ENCODE data around the gene EHD3. TPM values are rescaled to one million over a fixed set of nuclear protein-coding genes. Genes with fewer than 3 reads are reported as not detected.

Gene EHD3
- total and polyA plus RNA-seq, 11 donors, result 8.9 to 31.9 (median 24.0) TPM

- Histone ChIP-seq H3K4me3 (no peak overlapping the region), H3K27me3 (no peaks in the 10 kb centered on the region), H3K9me3 (no peaks in the 10 kb centered on the region), H3K36me3 (no peaks in the 10 kb centered on the region), H3K27ac (no peak overlapping the region), H3K4me1 (peaks cover 0 to 14% (median 3%) of the 10 kb centered on the region in 12 donors)
- TF ChIP-seq CTCF (IDR thresholded peaks at IDR 0.05), result no peak
- ATAC-seq (peak in 2 of 4 donors; percentile 15 to 23), DNase-seq (no peak)
- intact Hi-C loops (cut with DNase I), result no loop called here
- WGBS, 4 donors, result 63 to 78% (median 72%) methylated on average over 5 of the region's 5 CpGs
Measured at GRCh38 chr2:31202833-31203232, 31.1 kb upstream of the EHD3 start.

GRCh38 chr2:31203916-31204315, 30.0 kb upstream of the EHD3 start:
- Histone ChIP-seq H3K9me3 (no peaks in the 10 kb centered on the region), H3K27ac (no peak overlapping the region), H3K4me1 (peaks cover 0 to 14% (median 3%) of the 10 kb centered on the region in 12 donors), H3K27me3 (no peaks in the 10 kb centered on the region), H3K36me3 (no peaks in the 10 kb centered on the region), H3K4me3 (no peak overlapping the region)
- intact Hi-C loops (cut with DNase I), result no loop called here
- TF ChIP-seq POLR2A (IDR thresholded peaks at IDR 0.05) (no peak), CTCF (IDR thresholded peaks at IDR 0.05) (no peak)
- DNase-seq (no peak), ATAC-seq (peak in 2 of 4 donors; percentile 34 to 36)

- H3K4me3 ChIP-seq, result no peak overlapping the region
- intact Hi-C loops (cut with DNase I), result no loop called here
- 76 to 92% (median 85%) methylated on average over 6 of the region's 6 CpGs for WGBS, 4 donors
- H3K4me1 ChIP-seq, result peaks cover 0 to 14% (median 3%) of the 10 kb centered on the region in 12 donors
- no peak overlapping the region for H3K27ac ChIP-seq
- no peak for TF ChIP-seq CTCF (IDR thresholded peaks at IDR 0.05)
- no peak for TF ChIP-seq POLR2A (IDR thresholded peaks at IDR 0.05)
- ATAC-seq (no peak), DNase-seq (no peak)
- H3K9me3 ChIP-seq, result no peaks in the 10 kb centered on the region
- no peaks in the 10 kb centered on the region for H3K36me3 ChIP-seq
- no peaks in the 10 kb centered on the region for H3K27me3 ChIP-seq
Measured at GRCh38 chr2:31204783-31205182, 29.2 kb upstream of the EHD3 start.

- TF ChIP-seq CTCF (IDR thresholded peaks at IDR 0.05) (no peak), POLR2A (IDR thresholded peaks at IDR 0.05) (no peak)
- intact Hi-C loops (cut with DNase I), result no loop called here
- 82 to 88% (median 83%) methylated on average over 9 of the region's 9 CpGs for WGBS, 4 donors
- Histone ChIP-seq H3K4me3 (no peak overlapping the region), H3K36me3 (no peaks in the 10 kb centered on the region), H3K27ac (no peak overlapping the region), H3K4me1 (peaks cover 0 to 14% (median 3%) of the 10 kb centered on the region in 12 donors), H3K27me3 (no peaks in the 10 kb centered on the region), H3K9me3 (no peaks in the 10 kb centered on the region)
- DNase-seq (no peak), ATAC-seq (no peak)
Measured at GRCh38 chr2:31205186-31205585, 28.8 kb upstream of the EHD3 start.
